GM23338 (cell line): ENCODE measurements around the gene FTCD. TPM values are rescaled to one million over a fixed set of nuclear protein-coding genes. Genes with fewer than 3 reads are reported as not detected.

Experiments
- ATAC-seq: fragments of 200-7000 bp; cut with Tn5 transposase; 3 replicates; pipeline ENCODE4 v1.9.1; 2020
- DNase-seq: peaks from one replicate; pipeline ENCODE4 v3.0.0-alpha.2; 2015; ENCODE audit warnings: low spot score
- H2AFZ ChIP-seq: fragments of 200-600 bp; sonication (generic); 2 replicates; pipeline ENCODE4 v1.8.0; 2016; ENCODE audit warnings: antibody characterized with exemption, mild to moderate bottlenecking, moderate library complexity
- H3F3A ChIP-seq: fragments of 200-600 bp; sonication (generic); replicated peaks from 2 replicates; pipeline ENCODE4 v1.8.0; 2017; ENCODE audit warnings: antibody characterized with exemption, mixed run types, low read depth
- H3K27ac ChIP-seq: fragments of 200-600 bp; sonication (generic); 2 replicates; pipeline ENCODE4 v1.6.1; 2016; ENCODE audit warnings: low read depth
- H3K27me3 ChIP-seq: fragments of 200-600 bp; sonication (generic); 2 replicates; pipeline ENCODE4 v1.8.0; 2016; ENCODE audit warnings: mild to moderate bottlenecking, mixed run types, moderate library complexity; ENCODE audit not compliant: insufficient read depth
- H3K36me3 ChIP-seq: fragments of 200-600 bp; sonication (generic); 2 replicates; pipeline ENCODE4 v1.8.0; 2016; ENCODE audit warnings: mild to moderate bottlenecking; ENCODE audit not compliant: insufficient read depth
- H3K4me1 ChIP-seq: fragments of 200-600 bp; sonication (generic); 2 replicates; pipeline ENCODE4 v1.8.0; 2016; ENCODE audit warnings: mild to moderate bottlenecking, moderate library complexity; ENCODE audit not compliant: insufficient read depth
- H3K4me2 ChIP-seq: fragments of 200-600 bp; sonication (generic); 2 replicates; pipeline ENCODE4 v1.7.1; 2017; ENCODE audit warnings: mixed run types
- H3K4me3 ChIP-seq: fragments of 200-600 bp; sonication (generic); 2 replicates; pipeline ENCODE4 v1.6.1; 2016; ENCODE audit warnings: mixed run types
- H3K79me2 ChIP-seq: fragments of 200-600 bp; sonication (generic); replicated peaks from 2 replicates; pipeline ENCODE4 v1.8.0; 2017; ENCODE audit warnings: mild to moderate bottlenecking; ENCODE audit not compliant: insufficient read depth
- H3K9me2 ChIP-seq: fragments of 200-600 bp; sonication (generic); 2 replicates; pipeline ENCODE4 v1.8.0; 2017; ENCODE audit not compliant: insufficient read depth
- H4K20me1 ChIP-seq: fragments of 200-600 bp; sonication (generic); replicated peaks from 2 replicates; pipeline ENCODE4 v1.8.0; 2017; ENCODE audit warnings: mild to moderate bottlenecking; ENCODE audit not compliant: insufficient read depth
- H3K27ac Mint-ChIP-seq: 2 replicates; pipeline ENCODE4 v1.8.0; 2020; ENCODE audit warnings: inconsistent platforms, mild to moderate bottlenecking, moderate library complexity, mixed read lengths
- H3K27me3 Mint-ChIP-seq: 3 replicates; pipeline ENCODE4 v1.8.0; 2022; ENCODE audit warnings: low read depth, mild to moderate bottlenecking, moderate library complexity, mixed read lengths, inconsistent platforms; ENCODE audit not compliant: insufficient read depth, poor library complexity
- H3K36me3 Mint-ChIP-seq: 3 replicates; pipeline ENCODE4 v1.8.0; 2021; ENCODE audit warnings: low read depth, mild to moderate bottlenecking, inconsistent platforms, moderate library complexity, mixed read lengths
- H3K4me1 Mint-ChIP-seq: 3 replicates; pipeline ENCODE4 v1.8.0; 2020; ENCODE audit warnings: mild to moderate bottlenecking, inconsistent platforms, mixed read lengths
- H3K4me3 Mint-ChIP-seq: 3 replicates; pipeline ENCODE4 v1.8.0; 2021; ENCODE audit warnings: moderate library complexity, mild to moderate bottlenecking, inconsistent platforms, mixed read lengths
- H3K9me3 Mint-ChIP-seq: 3 replicates; pipeline ENCODE4 v1.8.0; 2020; ENCODE audit warnings: moderate library complexity, mild to moderate bottlenecking, inconsistent platforms, mixed read lengths
- CREB1 ChIP-seq: fragments of 250-450 bp; sonication (Bioruptor Pico); IDR thresholded peaks from 2 replicates; pipeline ENCODE4 v1.5.0; 2020; ENCODE audit warnings: low read depth, mild to moderate bottlenecking, moderate library complexity
- EZH2 ChIP-seq: fragments of 200-600 bp; sonication (generic); IDR thresholded peaks from one replicate; pipeline ENCODE4 v1.8.0; 2017; ENCODE audit warnings: antibody characterized with exemption, mild to moderate bottlenecking, low read depth; ENCODE audit not compliant: unreplicated experiment
- EZH2phosphoT487 ChIP-seq: fragments of 200-600 bp; sonication (generic); IDR thresholded peaks from one replicate; pipeline ENCODE4 v1.8.1; 2018; ENCODE audit warnings: antibody characterized with exemption; ENCODE audit not compliant: unreplicated experiment
- JUNB ChIP-seq: IDR thresholded peaks from one replicate; pipeline ENCODE4 v1.6.1; 2016; ENCODE audit warnings: antibody characterized with exemption; ENCODE audit not compliant: unreplicated experiment
- NANOG ChIP-seq: IDR thresholded peaks from 2 replicates; pipeline ENCODE4 v1.6.1; 2016; ENCODE audit warnings: antibody characterized with exemption, borderline replicate concordance
- POLR2AphosphoS5 ChIP-seq: IDR thresholded peaks from 2 replicates; pipeline ENCODE4 v1.6.1; 2016; ENCODE audit warnings: antibody characterized with exemption, low read depth
- STAT1 ChIP-seq: IDR thresholded peaks from one replicate; pipeline ENCODE4 v1.6.1; 2016; ENCODE audit warnings: antibody characterized with exemption; ENCODE audit not compliant: unreplicated experiment
- ZNF114 ChIP-seq: fragments of 250-450 bp; sonication (Bioruptor Pico); IDR thresholded peaks from 2 replicates; pipeline ENCODE4 v1.5.0; 2020; ENCODE audit warnings: mild to moderate bottlenecking, moderate library complexity
- ZNF331 ChIP-seq: fragments of 250-450 bp; sonication (Bioruptor Pico); IDR thresholded peaks from 2 replicates; pipeline ENCODE4 v1.5.0; 2020; ENCODE audit warnings: low read depth, mild to moderate bottlenecking, moderate library complexity
- polyA plus RNA-seq: library from polyadenylated mRNA; unstranded; fragments of >200 nt; fragmentation: Nextera tagmentation; extraction: Ambion mirVana; gene quantifications from 2 replicates; pipeline ENCODE4 v1.2.1, GENCODE V29; 2016
- total RNA-seq: library from RNA; depleted of rRNA; stranded (reverse); fragments of >200 nt; shearing (Covaris generic); gene quantifications from 2 replicates; pipeline ENCODE4 v1.2.3, GENCODE V29; 2014
- TF ChIP-seq, protein P1 (sequence below): fragments of 250-450 bp; sonication (Bioruptor Pico); IDR thresholded peaks from 2 replicates; pipeline ENCODE4 v1.5.0; 2020; ENCODE audit warnings: mild to moderate bottlenecking, moderate library complexity
- TF ChIP-seq, protein P2 (sequence below): IDR thresholded peaks from one replicate; pipeline ENCODE4 v1.6.1; 2018; ENCODE audit warnings: antibody characterized with exemption; ENCODE audit not compliant: unreplicated experiment
- TF ChIP-seq, protein P3 (sequence below), 2 experiments: fragments of 200-600 bp in 1 of 2; sonication (generic) in 1 of 2; conservative IDR thresholded peaks; 2 replicates each; pipeline versions ENCODE4 v1.5.1 to v1.6.1; 2016 to 2017; ENCODE audit warnings: antibody characterized with exemption in 2 of 2, low read depth in 2 of 2, mild to moderate bottlenecking in 2 of 2, moderate library complexity in 1 of 2
- TF ChIP-seq, protein P4 (sequence below): IDR thresholded peaks from 2 replicates; pipeline ENCODE4 v1.6.1; 2016; ENCODE audit warnings: antibody characterized with exemption

The FTCD gene
- total and polyA plus RNA-seq, 2 experiments from 2014 or later = 0.90 to 2.3 TPM

DNA sequence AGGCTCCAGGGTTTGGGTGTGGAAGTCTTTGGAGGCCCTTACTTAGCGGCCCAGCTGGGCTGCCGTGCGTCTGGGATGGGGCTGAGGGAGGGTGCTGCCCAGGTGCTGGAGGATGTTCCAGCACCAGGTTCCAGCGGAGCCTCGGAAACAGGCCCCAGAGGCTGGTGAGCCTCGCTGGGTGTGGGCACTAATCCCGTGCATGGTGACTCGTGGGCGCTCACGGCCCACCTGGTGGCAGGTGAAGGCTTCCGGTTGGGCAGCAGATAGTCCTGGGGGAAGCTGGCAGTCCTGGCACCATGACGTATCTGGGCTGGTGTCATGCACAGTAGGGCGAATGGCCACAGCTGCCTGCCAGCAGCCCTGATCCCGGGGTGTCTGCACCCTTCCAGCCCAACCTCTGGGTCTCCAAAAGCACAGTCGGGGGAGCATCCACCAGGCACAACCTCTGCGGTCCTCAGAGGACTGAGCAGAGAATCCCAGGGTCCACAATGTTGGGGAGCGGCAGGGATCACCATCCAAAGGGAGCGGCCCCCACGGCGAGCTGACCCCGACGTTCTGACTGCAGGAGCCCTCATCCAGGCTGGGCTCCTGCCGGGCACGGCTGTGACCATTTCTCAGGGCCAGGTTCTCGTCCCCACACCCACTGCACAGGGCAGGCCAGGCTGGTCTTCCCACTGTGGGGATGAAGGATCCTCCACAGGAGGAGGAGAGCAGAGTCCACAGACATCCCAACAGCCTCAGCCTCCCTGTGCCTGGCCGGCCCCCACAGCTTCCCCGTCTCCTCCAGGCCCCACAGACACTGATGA lies 25.3 kb downstream of the FTCD start:
- ATAC-seq (no peak), DNase-seq (no peak)
- Histone ChIP-seq H3F3A (no peaks in the 10 kb centered on the region), H3K27ac (no peak overlapping the region), H3K79me2 (no peaks in the 10 kb centered on the region), H3K36me3 (no peaks in the 10 kb centered on the region), H3K9me2 (no peaks in the 10 kb centered on the region), H3K4me3 (no peak overlapping the region), H3K4me1 (no peaks in the 10 kb centered on the region), H3K4me2 (no peak overlapping the region), H2AFZ (no peak overlapping the region), H3K27me3 (no peaks in the 10 kb centered on the region), H4K20me1 (no peaks in the 10 kb centered on the region)
- peaks cover 4% of the 10 kb centered on the region; the same call in 2 of the 3 replicates for H3K4me1 Mint-ChIP-seq
- H3K27ac Mint-ChIP-seq = no peak overlapping the region
- no peaks in the 10 kb centered on the region; the same call in 2 of the 3 replicates for H3K36me3 Mint-ChIP-seq
- no peak for TF ChIP-seq EZH2
- no peak for TF ChIP-seq CREB1 (CRISPR knock-in tag)
- TF ChIP-seq, protein P1, sequence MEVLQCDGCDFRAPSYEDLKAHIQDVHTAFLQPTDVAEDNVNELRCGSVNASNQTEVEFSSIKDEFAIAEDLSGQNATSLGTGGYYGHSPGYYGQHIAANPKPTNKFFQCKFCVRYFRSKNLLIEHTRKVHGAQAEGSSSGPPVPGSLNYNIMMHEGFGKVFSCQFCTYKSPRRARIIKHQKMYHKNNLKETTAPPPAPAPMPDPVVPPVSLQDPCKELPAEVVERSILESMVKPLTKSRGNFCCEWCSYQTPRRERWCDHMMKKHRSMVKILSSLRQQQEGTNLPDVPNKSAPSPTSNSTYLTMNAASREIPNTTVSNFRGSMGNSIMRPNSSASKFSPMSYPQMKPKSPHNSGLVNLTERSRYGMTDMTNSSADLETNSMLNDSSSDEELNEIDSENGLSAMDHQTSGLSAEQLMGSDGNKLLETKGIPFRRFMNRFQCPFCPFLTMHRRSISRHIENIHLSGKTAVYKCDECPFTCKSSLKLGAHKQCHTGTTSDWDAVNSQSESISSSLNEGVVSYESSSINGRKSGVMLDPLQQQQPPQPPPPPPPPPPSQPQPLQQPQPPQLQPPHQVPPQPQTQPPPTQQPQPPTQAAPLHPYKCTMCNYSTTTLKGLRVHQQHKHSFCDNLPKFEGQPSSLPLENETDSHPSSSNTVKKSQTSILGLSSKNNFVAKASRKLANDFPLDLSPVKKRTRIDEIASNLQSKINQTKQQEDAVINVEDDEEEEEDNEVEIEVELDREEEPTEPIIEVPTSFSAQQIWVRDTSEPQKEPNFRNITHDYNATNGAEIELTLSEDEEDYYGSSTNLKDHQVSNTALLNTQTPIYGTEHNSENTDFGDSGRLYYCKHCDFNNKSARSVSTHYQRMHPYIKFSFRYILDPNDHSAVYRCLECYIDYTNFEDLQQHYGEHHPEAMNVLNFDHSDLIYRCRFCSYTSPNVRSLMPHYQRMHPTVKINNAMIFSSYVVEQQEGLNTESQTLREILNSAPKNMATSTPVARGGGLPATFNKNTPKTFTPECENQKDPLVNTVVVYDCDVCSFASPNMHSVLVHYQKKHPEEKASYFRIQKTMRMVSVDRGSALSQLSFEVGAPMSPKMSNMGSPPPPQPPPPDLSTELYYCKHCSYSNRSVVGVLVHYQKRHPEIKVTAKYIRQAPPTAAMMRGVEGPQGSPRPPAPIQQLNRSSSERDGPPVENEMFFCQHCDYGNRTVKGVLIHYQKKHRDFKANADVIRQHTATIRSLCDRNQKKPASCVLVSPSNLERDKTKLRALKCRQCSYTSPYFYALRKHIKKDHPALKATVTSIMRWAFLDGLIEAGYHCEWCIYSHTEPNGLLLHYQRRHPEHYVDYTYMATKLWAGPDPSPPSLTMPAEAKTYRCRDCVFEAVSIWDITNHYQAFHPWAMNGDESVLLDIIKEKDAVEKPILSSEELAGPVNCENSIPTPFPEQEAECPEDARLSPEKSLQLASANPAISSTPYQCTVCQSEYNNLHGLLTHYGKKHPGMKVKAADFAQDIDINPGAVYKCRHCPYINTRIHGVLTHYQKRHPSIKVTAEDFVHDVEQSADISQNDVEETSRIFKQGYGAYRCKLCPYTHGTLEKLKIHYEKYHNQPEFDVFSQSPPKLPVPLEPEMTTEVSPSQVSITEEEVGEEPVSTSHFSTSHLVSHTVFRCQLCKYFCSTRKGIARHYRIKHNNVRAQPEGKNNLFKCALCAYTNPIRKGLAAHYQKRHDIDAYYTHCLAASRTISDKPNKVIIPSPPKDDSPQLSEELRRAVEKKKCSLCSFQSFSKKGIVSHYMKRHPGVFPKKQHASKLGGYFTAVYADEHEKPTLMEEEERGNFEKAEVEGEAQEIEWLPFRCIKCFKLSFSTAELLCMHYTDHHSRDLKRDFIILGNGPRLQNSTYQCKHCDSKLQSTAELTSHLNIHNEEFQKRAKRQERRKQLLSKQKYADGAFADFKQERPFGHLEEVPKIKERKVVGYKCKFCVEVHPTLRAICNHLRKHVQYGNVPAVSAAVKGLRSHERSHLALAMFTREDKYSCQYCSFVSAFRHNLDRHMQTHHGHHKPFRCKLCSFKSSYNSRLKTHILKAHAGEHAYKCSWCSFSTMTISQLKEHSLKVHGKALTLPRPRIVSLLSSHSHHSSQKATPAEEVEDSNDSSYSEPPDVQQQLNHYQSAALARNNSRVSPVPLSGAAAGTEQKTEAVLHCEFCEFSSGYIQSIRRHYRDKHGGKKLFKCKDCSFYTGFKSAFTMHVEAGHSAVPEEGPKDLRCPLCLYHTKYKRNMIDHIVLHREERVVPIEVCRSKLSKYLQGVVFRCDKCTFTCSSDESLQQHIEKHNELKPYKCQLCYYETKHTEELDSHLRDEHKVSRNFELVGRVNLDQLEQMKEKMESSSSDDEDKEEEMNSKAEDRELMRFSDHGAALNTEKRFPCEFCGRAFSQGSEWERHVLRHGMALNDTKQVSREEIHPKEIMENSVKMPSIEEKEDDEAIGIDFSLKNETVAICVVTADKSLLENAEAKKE (CRISPR knock-in tag) = no peak
- TF ChIP-seq NANOG = no peak
- TF ChIP-seq, protein P2, sequence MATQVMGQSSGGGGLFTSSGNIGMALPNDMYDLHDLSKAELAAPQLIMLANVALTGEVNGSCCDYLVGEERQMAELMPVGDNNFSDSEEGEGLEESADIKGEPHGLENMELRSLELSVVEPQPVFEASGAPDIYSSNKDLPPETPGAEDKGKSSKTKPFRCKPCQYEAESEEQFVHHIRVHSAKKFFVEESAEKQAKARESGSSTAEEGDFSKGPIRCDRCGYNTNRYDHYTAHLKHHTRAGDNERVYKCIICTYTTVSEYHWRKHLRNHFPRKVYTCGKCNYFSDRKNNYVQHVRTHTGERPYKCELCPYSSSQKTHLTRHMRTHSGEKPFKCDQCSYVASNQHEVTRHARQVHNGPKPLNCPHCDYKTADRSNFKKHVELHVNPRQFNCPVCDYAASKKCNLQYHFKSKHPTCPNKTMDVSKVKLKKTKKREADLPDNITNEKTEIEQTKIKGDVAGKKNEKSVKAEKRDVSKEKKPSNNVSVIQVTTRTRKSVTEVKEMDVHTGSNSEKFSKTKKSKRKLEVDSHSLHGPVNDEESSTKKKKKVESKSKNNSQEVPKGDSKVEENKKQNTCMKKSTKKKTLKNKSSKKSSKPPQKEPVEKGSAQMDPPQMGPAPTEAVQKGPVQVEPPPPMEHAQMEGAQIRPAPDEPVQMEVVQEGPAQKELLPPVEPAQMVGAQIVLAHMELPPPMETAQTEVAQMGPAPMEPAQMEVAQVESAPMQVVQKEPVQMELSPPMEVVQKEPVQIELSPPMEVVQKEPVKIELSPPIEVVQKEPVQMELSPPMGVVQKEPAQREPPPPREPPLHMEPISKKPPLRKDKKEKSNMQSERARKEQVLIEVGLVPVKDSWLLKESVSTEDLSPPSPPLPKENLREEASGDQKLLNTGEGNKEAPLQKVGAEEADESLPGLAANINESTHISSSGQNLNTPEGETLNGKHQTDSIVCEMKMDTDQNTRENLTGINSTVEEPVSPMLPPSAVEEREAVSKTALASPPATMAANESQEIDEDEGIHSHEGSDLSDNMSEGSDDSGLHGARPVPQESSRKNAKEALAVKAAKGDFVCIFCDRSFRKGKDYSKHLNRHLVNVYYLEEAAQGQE = no peak
- TF ChIP-seq, protein P3, sequence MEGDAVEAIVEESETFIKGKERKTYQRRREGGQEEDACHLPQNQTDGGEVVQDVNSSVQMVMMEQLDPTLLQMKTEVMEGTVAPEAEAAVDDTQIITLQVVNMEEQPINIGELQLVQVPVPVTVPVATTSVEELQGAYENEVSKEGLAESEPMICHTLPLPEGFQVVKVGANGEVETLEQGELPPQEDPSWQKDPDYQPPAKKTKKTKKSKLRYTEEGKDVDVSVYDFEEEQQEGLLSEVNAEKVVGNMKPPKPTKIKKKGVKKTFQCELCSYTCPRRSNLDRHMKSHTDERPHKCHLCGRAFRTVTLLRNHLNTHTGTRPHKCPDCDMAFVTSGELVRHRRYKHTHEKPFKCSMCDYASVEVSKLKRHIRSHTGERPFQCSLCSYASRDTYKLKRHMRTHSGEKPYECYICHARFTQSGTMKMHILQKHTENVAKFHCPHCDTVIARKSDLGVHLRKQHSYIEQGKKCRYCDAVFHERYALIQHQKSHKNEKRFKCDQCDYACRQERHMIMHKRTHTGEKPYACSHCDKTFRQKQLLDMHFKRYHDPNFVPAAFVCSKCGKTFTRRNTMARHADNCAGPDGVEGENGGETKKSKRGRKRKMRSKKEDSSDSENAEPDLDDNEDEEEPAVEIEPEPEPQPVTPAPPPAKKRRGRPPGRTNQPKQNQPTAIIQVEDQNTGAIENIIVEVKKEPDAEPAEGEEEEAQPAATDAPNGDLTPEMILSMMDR (conservative IDR thresholded peaks at IDR 0.05; ENCODE audit: low read depth in 2 of 2) = no peak
- no peak for TF ChIP-seq ZNF114 (CRISPR knock-in tag)
- TF ChIP-seq JUNB = no peak
- TF ChIP-seq ZNF331 = no peak
- TF ChIP-seq POLR2AphosphoS5 = no peak
- no peak for TF ChIP-seq STAT1
- TF ChIP-seq EZH2phosphoT487 = no peak
- TF ChIP-seq, protein P4, sequence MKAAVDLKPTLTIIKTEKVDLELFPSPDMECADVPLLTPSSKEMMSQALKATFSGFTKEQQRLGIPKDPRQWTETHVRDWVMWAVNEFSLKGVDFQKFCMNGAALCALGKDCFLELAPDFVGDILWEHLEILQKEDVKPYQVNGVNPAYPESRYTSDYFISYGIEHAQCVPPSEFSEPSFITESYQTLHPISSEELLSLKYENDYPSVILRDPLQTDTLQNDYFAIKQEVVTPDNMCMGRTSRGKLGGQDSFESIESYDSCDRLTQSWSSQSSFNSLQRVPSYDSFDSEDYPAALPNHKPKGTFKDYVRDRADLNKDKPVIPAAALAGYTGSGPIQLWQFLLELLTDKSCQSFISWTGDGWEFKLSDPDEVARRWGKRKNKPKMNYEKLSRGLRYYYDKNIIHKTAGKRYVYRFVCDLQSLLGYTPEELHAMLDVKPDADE = no peak
- peaks cover 8% of the 10 kb centered on the region for H3K27me3 Mint-ChIP-seq
- no peak overlapping the region for H3K4me3 Mint-ChIP-seq
- H3K9me3 Mint-ChIP-seq = no peaks in the 10 kb centered on the region
